SK-N-SH (cell line): Measurements from ENCODE around the gene CCDC93. TPM values are rescaled to one million over a fixed set of nuclear protein-coding genes. Genes with fewer than 3 reads are reported as not detected.

ENCODE experiments used
- CTCF ChIA-PET: fragments of 300-600, 350-600 bp; formaldehyde crosslinking; extraction: SDS; loops from one replicate; lab custom pipeline; 2021; lab: Yijun Ruan, JAX
- POLR2A ChIA-PET: fragments of 350-600 bp; sonication (Branson Sonifier 250); formaldehyde crosslinking; extraction: SDS; loops from one replicate; lab custom pipeline; 2020; ENCODE audit warnings: antibody characterized with exemption, inconsistent platforms; lab: Yijun Ruan, JAX
- DNase-seq: peaks from one replicate; pipeline ENCODE4 v3.0.0; 2012
- H2AFZ ChIP-seq: fragments of 200-600 bp; sonication (generic); 2 replicates; pipeline ENCODE4 v1.8.1; 2016; ENCODE audit warnings: antibody characterized with exemption, mild to moderate bottlenecking, low read depth
- H3F3A ChIP-seq: fragments of 200-600 bp; sonication (generic); replicated peaks from 2 replicates; pipeline ENCODE3; 2016; ENCODE audit warnings: antibody characterized with exemption, mild to moderate bottlenecking; ENCODE audit not compliant: insufficient read depth
- H3K27ac ChIP-seq, 2 experiments: fragments of 200-500 bp in 1 of 2; fragments of 200-600 bp in 1 of 2; sonication (Bioruptor generic) in 1 of 2; sonication (generic), shearing (Covaris generic) in 1 of 2; 2 replicates each; pipeline versions ENCODE4 v1.5.1 to v1.6.1; 2014 to 2016; ENCODE audit warnings: low read depth in 2 of 2, inconsistent platforms in 1 of 2, low read length in 1 of 2, mild to moderate bottlenecking in 1 of 2, mixed read lengths in 1 of 2
- H3K27me3 ChIP-seq: fragments of 200-600 bp; sonication (generic), shearing (Covaris generic); 2 replicates; pipeline ENCODE4 v1.6.1; 2016; ENCODE audit warnings: mixed run types; ENCODE audit not compliant: insufficient read depth
- H3K36me3 ChIP-seq, 2 experiments: fragments of 200-500 bp in 1 of 2; fragments of 200-600 bp in 1 of 2; sonication (Bioruptor generic) in 1 of 2; sonication (generic) in 1 of 2; replicated peaks in 1 of 2; 2 replicates each; pipeline versions ENCODE3 to v1.5.1; 2014 to 2016; ENCODE audit warnings: low read length in 1 of 2, mild to moderate bottlenecking in 1 of 2; ENCODE audit not compliant: insufficient read depth in 2 of 2, control insufficient read depth in 1 of 2
- H3K4me1 ChIP-seq, 2 experiments: fragments of 200-500 bp in 1 of 2; fragments of 200-600 bp in 1 of 2; sonication (Bioruptor generic) in 1 of 2; sonication (generic), shearing (Covaris generic) in 1 of 2; 2 replicates each; pipeline versions ENCODE4 v1.5.1 to v1.6.1; 2014 to 2016; ENCODE audit warnings: low read depth in 1 of 2, low read length in 1 of 2, mixed run types in 1 of 2; ENCODE audit not compliant: insufficient read depth in 2 of 2, control insufficient read depth in 1 of 2
- H3K4me2 ChIP-seq: fragments of 200-600 bp; sonication (generic), shearing (Covaris generic); 2 replicates; pipeline ENCODE4 v1.6.1; 2017; ENCODE audit warnings: mixed run types
- H3K4me3 ChIP-seq, 2 experiments: fragments of 200-500 bp in 1 of 2; fragments of 200-600 bp in 1 of 2; sonication (Bioruptor generic) in 1 of 2; sonication (generic), shearing (Covaris generic) in 1 of 2; 2 replicates each; pipeline versions ENCODE4 v1.5.1 to v1.8.1; 2014 to 2016; ENCODE audit warnings: low read depth in 2 of 2, inconsistent platforms in 1 of 2, low read length in 1 of 2, mild to moderate bottlenecking in 1 of 2, mixed read lengths in 1 of 2, moderate library complexity in 1 of 2
- H3K79me2 ChIP-seq: fragments of 200-600 bp; sonication (generic); 2 replicates; pipeline ENCODE4 v1.8.1; 2017; ENCODE audit warnings: mild to moderate bottlenecking; ENCODE audit not compliant: insufficient read depth
- H3K9ac ChIP-seq: fragments of 200-600 bp; sonication (generic); 2 replicates; pipeline ENCODE4 v1.6.1; 2017; ENCODE audit warnings: mixed run types
- H3K9me2 ChIP-seq: fragments of 200-600 bp; sonication (generic); 2 replicates; pipeline ENCODE4 v1.6.1; 2017; ENCODE audit warnings: mixed run types
- H3K9me3 ChIP-seq: fragments of 200-600 bp; sonication (generic); 2 replicates; pipeline ENCODE4 v1.6.1; 2017; ENCODE audit warnings: mixed run types, mild to moderate bottlenecking, moderate library complexity
- H4K20me1 ChIP-seq: fragments of 200-600 bp; sonication (generic); 2 replicates; pipeline ENCODE4 v1.6.1; 2017; ENCODE audit warnings: mild to moderate bottlenecking, mixed run types; ENCODE audit not compliant: insufficient read depth
- EZH2phosphoT487 ChIP-seq: fragments of 200-600 bp; sonication (generic); IDR thresholded peaks from 2 replicates; pipeline ENCODE4 v1.6.1; 2017; ENCODE audit warnings: low read depth, mixed run types, mild to moderate bottlenecking, antibody characterized with exemption, moderate library complexity, borderline replicate concordance
- FOXJ3 ChIP-seq: sonication (generic); formaldehyde crosslinking; IDR thresholded peaks from 2 replicates; pipeline ENCODE4 v1.5.1; 2020; ENCODE audit warnings: mild to moderate bottlenecking, missing genetic modification reagents
- GATA2 ChIP-seq: sonication (generic); formaldehyde crosslinking; IDR thresholded peaks from 2 replicates; pipeline ENCODE4 v1.5.0; 2020; ENCODE audit warnings: mild to moderate bottlenecking, missing genetic modification reagents
- IRF3 ChIP-seq: fragments of 150-350 bp; IDR thresholded peaks from 2 replicates; pipeline ENCODE4 v1.6.1; 2016; ENCODE audit warnings: mild to moderate bottlenecking, low read depth, low read length
- JUND ChIP-seq: IDR thresholded peaks from 2 replicates; pipeline ENCODE4 v1.4.0; 2012
- MXI1 ChIP-seq: IDR thresholded peaks from 2 replicates; pipeline ENCODE4 v1.6.1; 2012; ENCODE audit warnings: mild to moderate bottlenecking, low read depth, low read length, improper control_type of control experiment
- RCOR1 ChIP-seq: fragments of 150-350 bp; IDR thresholded peaks from 2 replicates; pipeline ENCODE4 v1.6.1; 2017; ENCODE audit warnings: antibody characterized with exemption, low read length
- RFX5 ChIP-seq: IDR thresholded peaks from 2 replicates; pipeline ENCODE4 v1.6.1; 2012; ENCODE audit warnings: mild to moderate bottlenecking, improper control_type of control experiment, low read length
- RXRA ChIP-seq: IDR thresholded peaks from 2 replicates; pipeline ENCODE4 v1.4.0; 2012; ENCODE audit warnings: low read depth, mild to moderate bottlenecking, borderline replicate concordance
- SMC3 ChIP-seq: IDR thresholded peaks from 2 replicates; pipeline ENCODE4 v1.6.1; 2012; ENCODE audit warnings: low read depth, low read length, improper control_type of control experiment
- TEAD4 ChIP-seq: IDR thresholded peaks from 2 replicates; pipeline ENCODE4 v1.4.0; 2012; ENCODE audit warnings: mild to moderate bottlenecking, borderline replicate concordance; ENCODE audit not compliant: insufficient read depth
- YY1 ChIP-seq: IDR thresholded peaks from 2 replicates; pipeline ENCODE4 v1.4.0; 2012; ENCODE audit warnings: low read depth, mild to moderate bottlenecking
- WGBS: methylation state at CpG from one replicate; pipeline ENCODE4 v1.1.6; 2017; ENCODE audit warnings: low lambda C conversion rate; 5-methylcytosine and 5-hydroxymethylcytosine counted together
- polyA plus RNA-seq, 3 experiments: library from polyadenylated mRNA; depleted of rRNA; stranded (reverse); fragments of >200 nt; gene quantifications; 2 replicates each; pipeline ENCODE4 v1.2.3, GENCODE V29; 2012

The CCDC93 gene
- polyA plus RNA-seq, 1 of the 3 experiments (the other 2 are of a cell fraction) = 11.7 TPM

GRCh38 chr2:118031566-118031965, 17.7 kb upstream of the CCDC93 start:
- no peak overlapping the region for H2AFZ ChIP-seq
- H3K4me2 ChIP-seq = no peak overlapping the region
- no peaks in the 10 kb centered on the region for H3K9me3 ChIP-seq
- no peaks in the 10 kb centered on the region for H4K20me1 ChIP-seq
- no peak overlapping the region for H3K9ac ChIP-seq
- ChIA-PET POLR2A (no interaction called here), CTCF (interaction anchor here (0.6 to 2.0 kb wide), 7 partner anchors 15 to 994 kb away, joined by 3 to 22 read pairs (median 7); partner anchors contain the start of gene CCDC93)
- no peaks in the 10 kb centered on the region for H3K9me2 ChIP-seq
- H3F3A ChIP-seq = no peaks in the 10 kb centered on the region
- H3K79me2 ChIP-seq = no peaks in the 10 kb centered on the region
- H3K4me3 ChIP-seq = no peak overlapping the region
- no peak for TF ChIP-seq RCOR1
- TF ChIP-seq JUND = no peak
- no peak for TF ChIP-seq MXI1
- no peak for TF ChIP-seq IRF3
- no peak for TF ChIP-seq RXRA
- no peak for TF ChIP-seq GATA2 (CRISPR knock-in tag)
- H3K4me1 ChIP-seq = no peaks in the 10 kb centered on the region
- H3K36me3 ChIP-seq = no peaks in the 10 kb centered on the region
- DNase-seq = no peak
- no peak overlapping the region for H3K27ac ChIP-seq
- H3K27me3 ChIP-seq = peaks cover 19% of the 10 kb centered on the region; the same call in 1 of the 2 replicates

GRCh38 chr2:118029025-118029424, 15.2 kb upstream of the CCDC93 start:
- DNase-seq = no peak
- ChIA-PET POLR2A (no interaction called here), CTCF (interaction anchor here (0.5 to 2.6 kb wide), 3 partner anchors 19 to 145 kb away, joined by 3 to 9 read pairs (median 4); no protein-coding TSS in a partner anchor)
- Histone ChIP-seq H3K4me3 (no peak overlapping the region), H3K9me2 (no peaks in the 10 kb centered on the region), H2AFZ (no peak overlapping the region), H3K4me2 (no peak overlapping the region), H3K9me3 (no peaks in the 10 kb centered on the region), H3K27me3 (peaks cover 24% of the 10 kb centered on the region; the same call in 1 of the 2 replicates), H3F3A (no peaks in the 10 kb centered on the region), H3K4me1 (no peaks in the 10 kb centered on the region), H3K27ac (no peak overlapping the region), H3K9ac (no peak overlapping the region), H3K79me2 (no peaks in the 10 kb centered on the region), H3K36me3 (no peaks in the 10 kb centered on the region), H4K20me1 (no peaks in the 10 kb centered on the region)
- WGBS = 75% methylated on average over 6 of the region's 6 CpGs
- no peak for TF ChIP-seq SMC3
- no peak for TF ChIP-seq IRF3
- no peak for TF ChIP-seq FOXJ3
- no peak for TF ChIP-seq RFX5
- TF ChIP-seq EZH2phosphoT487 = no peak
- TF ChIP-seq TEAD4 = no peak
- TF ChIP-seq YY1 = no peak
